ENCODE results near the gene PRKCG.

Gene PRKCG

DNA sequence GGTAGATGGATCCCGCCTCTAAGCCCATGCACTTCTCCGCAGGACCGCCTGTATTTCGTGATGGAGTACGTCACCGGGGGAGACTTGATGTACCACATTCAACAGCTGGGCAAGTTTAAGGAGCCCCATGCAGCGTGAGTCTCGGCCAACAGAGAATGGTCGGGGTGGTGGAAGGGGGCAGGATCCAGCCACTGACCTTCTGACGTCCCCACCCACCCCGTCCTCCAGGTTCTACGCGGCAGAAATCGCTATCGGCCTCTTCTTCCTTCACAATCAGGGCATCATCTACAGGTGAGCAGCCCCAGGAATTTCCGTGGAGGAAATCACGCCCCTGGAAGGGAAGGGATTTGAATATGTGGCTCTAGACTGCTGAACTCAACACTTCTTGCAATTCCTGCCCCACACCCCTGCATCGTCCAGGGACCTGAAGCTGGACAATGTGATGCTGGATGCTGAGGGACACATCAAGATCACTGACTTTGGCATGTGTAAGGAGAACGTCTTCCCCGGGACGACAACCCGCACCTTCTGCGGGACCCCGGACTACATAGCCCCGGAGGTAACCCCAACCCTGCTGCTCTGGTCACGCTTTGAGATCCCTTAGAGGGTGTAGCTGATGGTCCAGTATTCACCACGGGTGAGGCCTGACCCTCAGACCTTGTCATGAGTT lies 18.3 kb downstream of the PRKCG start:
- no peak for DNase-seq

DNA sequence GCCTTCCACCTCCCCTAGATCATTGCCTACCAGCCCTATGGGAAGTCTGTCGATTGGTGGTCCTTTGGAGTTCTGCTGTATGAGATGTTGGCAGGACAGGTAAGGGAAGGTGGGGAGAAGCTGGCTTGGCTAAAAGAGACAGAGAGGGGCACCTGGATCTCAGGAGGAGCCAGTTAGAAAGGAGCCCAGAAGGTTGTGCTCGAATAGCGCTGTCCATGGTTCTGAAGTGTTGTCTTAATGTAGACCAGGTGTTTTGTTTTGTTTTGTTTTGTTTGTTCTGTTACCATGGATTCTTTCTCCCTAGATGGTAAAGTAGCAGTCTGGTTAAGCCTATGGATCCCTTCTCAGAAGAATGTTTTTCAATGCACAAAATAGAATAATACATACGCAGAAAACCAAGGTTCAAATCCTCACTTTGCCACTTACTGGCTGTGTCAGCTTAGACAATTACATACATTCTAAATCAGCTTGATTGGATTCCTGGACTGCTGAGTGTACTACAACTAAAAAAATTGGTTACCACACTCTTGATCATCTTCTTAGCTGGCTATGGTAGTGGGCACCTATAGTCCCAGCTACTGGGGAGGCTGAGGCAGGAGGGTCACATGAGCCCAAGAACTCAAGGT lies 21.2 kb downstream of the PRKCG start:
- no peak for DNase-seq

- DNase-seq: no peak
These were observed 22.9 kb downstream of the PRKCG start for GRCh38 chr19:53904909-53905308.

DNA sequence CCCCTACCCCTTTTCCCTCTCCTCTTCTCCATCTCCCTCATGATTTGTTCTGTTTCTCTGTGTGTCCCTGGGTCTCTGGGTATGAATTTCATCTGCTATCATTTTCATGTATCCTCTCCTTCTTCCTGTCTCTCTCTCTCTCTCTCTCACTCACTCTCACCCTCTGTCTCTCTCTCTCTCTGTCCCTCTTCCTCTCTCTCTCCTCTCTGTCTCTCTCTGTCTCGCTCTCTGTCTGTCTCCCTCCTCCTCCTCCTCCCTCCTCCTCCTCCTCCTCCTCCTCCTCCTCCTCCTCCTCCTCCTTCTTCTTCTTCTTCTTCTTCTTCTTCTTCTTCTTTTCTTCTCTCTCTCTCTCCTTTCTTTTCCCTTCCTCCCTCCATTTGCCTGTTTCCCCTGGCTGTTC lies 23.8 kb downstream of the PRKCG start:
- DNase-seq: no peak

GRCh38 chr19:53906211-53907192 lies 24.5 kb downstream of the PRKCG start:
- DNase-seq: peak; percentile 71

GRCh38 chr19:53907193-53907581 lies 25.2 kb downstream of the PRKCG start:
- DNase-seq: no peak

DNA sequence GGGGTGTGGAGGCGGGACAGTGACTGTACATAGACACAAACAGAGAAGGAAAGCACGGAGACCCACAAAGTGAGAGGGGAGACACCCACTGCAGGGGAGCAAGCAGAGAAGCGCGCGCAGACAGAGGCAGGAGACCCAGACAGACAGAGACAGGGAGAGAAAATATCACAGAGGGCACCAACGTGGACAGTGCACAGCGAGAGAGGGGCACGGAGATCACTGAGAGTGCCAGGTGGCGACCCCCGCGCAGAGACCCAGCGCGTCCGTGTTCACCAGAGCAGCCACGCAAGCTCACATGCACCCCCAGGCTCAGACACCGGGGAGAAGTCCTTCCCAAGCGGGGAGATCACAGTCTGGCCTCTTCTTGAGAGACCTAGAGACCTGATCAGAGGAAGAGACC lies 25.7 kb downstream of the PRKCG start:
- no peak for DNase-seq

DNA sequence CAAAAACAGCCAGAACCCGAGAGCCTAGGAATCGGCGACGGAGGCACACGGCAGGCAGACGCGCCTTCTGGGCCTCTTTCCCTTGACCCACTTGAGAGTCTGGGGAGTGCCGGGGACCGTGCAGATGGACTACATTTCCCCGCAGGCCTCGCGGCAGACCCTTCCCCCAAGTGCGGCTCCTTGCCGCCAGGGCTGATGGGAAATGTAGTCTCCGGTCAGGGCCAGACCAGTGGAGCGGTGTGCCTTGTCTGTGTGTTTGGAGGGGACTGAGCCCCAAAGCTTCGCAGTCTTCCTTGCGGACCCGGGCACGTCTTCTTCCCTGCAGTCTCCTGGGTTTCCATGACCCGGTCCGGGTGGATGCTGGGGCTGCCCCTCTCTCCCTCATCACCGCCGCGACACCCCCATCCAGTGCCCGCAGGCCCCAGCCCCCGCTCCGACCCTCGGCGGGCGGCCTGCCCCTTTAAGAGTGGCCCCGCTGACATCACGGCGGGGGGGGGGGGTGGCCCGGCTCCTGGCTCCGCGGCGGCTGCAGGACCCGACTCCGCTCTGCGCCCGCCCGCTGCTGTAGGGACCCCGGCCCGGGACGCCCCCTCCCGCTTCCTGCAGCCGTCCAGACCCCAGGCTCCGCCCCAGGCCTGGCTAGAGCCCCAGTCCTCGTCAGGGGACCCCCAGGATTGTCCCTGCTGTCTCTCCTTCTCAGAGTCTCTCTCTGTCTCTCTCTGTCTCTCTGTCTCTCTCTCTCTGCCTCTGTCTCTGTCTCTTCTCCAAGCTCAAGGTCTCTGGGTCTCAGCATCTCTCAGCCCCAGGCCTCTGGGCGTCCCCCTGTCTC lies 26.3 kb downstream of the PRKCG start:
- peak; percentile 90 for DNase-seq

DNA sequence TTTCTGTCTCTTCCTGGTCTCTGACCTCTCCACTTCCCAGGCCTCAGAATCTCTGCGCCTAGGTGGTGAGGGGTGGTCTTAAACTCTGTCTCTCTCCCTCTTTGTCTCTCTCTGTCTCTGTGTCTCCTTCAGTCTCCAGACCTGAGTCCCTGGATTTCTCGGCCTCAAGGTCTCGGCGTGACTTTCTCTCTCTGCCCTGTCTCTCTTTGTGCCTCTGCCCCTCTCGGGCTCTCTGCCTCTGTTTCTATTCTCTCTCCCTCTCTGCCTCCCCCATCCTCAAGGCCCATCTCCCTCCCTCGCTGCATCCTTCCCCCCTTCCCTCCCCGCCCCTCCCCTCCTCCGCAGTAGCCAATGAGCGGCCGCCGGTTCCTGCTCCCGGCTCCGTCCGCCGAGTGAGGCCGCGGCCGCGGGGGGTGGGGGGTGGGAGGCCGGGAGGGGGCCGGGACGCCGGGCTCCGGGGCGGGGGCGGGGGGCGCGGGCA lies 27.0 kb downstream of the PRKCG start, which contains the start of gene CACNG7:
Gene CACNG7 (plus strand): TSS at position 344 of the 481 bp plus-strand sequence. CDS start 3,554 bp downstream, outside the sequence.
- DNase-seq: no peak

- peak; percentile 72 for DNase-seq
These were observed 27.6 kb downstream of the PRKCG start for GRCh38 chr19:53909471-53910169.

DNA sequence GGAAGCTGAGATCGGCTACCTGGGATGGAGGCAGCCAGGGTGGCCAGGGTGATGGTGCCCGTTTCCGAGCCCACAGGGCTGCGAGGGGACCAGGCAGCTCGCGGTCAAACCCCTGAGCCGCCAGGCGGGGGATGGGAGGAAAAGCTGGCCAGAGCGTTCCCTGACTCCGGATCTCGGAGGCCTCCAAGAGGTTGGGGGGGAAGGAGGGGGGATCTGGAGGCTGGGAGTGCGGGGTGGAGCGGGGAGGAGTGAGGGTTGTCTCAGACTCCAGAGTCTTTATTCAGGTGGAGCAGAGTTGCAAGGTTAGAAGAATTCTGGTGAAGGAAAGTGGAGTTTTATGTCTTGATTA lies 28.1 kb downstream of the PRKCG start:
- DNase-seq: peak; percentile 53

GRCh38 chr19:53912653-53913052 lies 30.7 kb downstream of the PRKCG start:
- no peak for DNase-seq

- DNase-seq: no peak
These were observed 33.0 kb downstream of the PRKCG start for GRCh38 chr19:53915000-53915399.

- DNase-seq: no peak
These were observed 34.0 kb downstream of the PRKCG start for GRCh38 chr19:53916004-53916403.

DNA sequence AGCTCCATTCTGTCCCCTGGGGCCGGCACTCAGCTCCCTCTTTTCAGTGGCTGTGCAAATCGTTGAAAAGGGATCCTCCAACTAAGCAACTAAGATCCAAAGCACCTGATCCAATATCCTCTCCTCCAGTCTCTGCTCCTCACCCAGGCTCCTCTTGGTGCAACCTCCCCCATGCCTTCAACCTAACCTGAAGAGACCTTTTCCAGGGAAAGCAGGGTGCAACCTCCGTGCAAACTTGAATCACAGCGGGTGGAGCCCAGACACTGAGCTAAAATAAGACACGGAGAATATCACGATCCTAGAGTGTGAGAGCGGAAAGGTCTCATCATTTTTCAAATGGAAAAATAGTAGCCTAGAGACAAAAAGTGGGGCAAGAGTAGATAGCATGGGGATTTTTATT lies 35.4 kb downstream of the PRKCG start:
- no peak for DNase-seq

DNA sequence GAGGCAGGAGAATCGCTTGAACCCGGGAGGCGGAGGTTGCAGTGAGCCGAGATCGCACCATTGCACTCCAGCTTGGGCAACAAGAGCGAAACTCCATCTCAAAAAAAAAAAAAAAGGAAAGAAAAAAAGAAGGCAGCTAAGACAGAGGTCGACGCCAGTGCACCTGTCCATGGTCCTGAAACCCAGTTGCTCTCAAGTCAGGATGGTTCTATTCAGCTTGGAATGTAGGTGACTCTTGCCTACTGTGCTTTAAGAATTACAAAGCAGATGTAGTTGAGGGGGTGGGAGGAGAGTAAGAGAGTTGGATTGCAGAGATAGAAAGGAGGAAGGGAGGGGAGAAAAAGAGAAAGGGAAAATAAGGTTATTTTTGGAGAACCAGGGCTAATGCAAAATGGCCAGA lies 45.7 kb downstream of the PRKCG start:
- DNase-seq: no peak

DNA sequence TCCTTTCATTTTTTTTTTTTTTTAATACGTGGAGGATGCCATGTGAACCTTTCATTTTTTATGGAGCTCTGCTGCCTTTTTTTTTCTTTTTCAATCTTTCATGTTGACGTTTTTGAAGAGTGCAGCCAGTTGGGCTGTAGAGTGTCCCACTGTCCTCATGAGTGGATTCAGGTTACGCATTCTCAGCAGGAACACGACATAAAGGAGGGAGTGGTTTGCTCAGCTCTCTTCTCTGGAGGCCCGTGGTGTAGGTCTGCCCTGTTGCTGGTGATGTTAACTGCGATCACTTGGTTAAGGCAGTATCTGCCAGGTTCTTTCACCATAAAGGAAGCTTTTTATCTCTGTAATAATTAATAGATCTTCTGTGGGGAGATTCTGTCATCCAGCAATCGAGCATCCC lies 54.0 kb downstream of the PRKCG start:
- DNase-seq: no peak

DNA sequence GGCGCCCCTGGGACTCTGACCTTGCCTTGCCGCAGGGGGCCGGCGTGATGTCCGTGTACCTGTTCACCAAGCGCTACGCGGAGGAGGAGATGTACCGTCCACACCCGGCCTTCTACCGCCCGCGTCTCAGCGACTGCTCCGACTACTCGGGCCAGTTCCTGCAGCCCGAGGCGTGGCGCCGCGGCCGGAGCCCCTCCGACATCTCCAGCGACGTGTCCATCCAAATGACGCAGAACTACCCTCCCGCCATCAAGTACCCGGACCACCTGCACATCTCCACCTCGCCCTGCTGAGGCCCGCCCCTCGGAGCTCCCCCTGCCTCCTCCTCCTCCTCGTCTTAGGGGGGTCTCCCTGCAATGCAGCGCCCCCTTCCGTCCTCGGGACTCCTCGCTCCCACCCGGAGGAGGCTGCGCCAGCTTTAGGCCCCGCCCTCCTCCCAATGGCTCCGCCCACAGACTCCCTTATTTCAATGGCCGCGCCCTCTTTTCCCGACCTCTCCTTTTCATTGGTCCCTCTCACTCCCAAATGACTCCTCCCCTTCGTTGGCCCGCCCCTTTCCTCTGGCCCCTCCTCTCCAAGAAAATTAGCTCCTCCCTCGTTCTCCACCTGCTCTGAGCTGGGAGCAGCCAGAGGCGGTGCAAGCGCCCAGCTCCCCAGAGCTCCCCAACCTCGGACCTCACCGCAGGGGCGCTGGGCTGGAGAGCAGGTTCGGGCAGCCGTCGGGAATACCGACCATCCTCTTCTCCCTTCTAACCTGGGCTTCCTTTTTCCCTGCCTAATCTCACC lies 60.2 kb downstream of the PRKCG start:
- peak; percentile 54 for DNase-seq

- DNase-seq: no peak
These were observed 62.4 kb downstream of the PRKCG start for GRCh38 chr19:53944416-53944815.

- no peak for DNase-seq
These were observed 62.9 kb downstream of the PRKCG start for GRCh38 chr19:53944933-53945332.

DNA sequence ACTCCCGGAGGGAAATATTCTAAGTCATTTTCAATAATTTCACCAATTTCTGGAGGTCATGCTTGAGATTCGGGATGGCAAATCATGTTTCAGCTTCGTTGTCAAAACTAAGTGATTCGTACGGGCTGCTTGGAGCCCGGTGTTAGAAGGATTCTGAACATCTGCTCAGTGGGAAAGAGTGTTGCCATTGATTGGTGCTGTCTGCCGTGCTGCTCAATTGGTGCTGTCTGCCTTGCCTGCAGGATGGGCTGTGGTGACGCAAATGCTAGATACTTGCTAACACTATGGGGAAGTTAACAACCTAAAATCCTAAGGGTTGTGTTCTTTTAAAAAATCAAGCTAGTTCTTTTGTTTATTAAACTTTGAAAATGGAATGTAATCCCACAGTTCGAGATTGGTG lies 63.4 kb downstream of the PRKCG start:
- no peak for DNase-seq

All from retina (tissue), 1 donor.